ENCODE results near the gene OR51F1.

The OR51F1 gene

DNA sequence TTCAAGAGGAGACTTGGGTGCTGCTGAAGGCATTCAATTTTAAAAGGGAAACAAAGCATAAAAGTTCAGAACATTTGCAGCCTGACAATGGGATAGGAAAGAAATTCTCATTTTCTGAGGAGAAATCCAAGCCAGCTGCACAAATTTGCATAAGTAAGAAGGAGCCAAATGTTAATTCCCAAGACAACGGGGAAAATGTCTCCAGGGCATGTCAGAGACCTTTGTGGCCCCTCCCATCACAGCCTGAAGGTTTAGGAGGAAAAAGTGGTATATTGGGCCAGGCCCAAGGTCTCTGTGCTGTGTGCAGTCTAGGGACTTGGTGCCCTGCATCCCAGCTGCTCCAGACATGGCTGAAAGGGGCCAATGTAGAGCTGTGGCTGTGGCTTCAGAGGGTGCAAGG, 12.7 kb upstream of the OR51F1 start:
- no peak for DNase-seq (ENCODE audit: low read depth)
- H3K4me3 ChIP-seq (ENCODE audit: low read length) = no peak overlapping the region
- TF ChIP-seq, protein P1, sequence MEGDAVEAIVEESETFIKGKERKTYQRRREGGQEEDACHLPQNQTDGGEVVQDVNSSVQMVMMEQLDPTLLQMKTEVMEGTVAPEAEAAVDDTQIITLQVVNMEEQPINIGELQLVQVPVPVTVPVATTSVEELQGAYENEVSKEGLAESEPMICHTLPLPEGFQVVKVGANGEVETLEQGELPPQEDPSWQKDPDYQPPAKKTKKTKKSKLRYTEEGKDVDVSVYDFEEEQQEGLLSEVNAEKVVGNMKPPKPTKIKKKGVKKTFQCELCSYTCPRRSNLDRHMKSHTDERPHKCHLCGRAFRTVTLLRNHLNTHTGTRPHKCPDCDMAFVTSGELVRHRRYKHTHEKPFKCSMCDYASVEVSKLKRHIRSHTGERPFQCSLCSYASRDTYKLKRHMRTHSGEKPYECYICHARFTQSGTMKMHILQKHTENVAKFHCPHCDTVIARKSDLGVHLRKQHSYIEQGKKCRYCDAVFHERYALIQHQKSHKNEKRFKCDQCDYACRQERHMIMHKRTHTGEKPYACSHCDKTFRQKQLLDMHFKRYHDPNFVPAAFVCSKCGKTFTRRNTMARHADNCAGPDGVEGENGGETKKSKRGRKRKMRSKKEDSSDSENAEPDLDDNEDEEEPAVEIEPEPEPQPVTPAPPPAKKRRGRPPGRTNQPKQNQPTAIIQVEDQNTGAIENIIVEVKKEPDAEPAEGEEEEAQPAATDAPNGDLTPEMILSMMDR (IDR thresholded peaks at IDR 0.05; ENCODE audit: insufficient read depth, low read depth, low read length, missing control alignments) = no peak

DNA sequence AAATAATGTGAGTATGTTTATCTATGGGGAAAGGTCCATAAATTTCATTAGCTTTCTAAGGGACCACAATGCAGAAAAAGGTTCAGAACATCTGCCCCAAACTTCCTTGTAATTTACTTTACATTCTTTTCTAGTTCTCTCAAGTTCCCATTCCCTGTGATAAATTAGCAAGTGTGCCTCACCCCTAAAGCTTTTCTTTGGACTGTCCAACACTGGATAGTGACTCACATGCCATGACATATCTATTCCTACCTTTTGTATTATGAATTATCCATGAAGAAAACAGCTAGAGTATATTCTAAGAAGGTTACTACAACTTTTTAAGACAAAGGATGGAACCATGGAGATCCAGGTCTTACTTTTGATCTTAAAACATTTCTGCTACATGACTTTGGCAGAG, 1.6 kb downstream of the OR51F1 start:
- DNase-seq (ENCODE audit: low read depth) = no peak
- TF ChIP-seq, protein P1 (IDR thresholded peaks at IDR 0.05; ENCODE audit: insufficient read depth, low read depth, low read length, missing control alignments) = no peak

DNA sequence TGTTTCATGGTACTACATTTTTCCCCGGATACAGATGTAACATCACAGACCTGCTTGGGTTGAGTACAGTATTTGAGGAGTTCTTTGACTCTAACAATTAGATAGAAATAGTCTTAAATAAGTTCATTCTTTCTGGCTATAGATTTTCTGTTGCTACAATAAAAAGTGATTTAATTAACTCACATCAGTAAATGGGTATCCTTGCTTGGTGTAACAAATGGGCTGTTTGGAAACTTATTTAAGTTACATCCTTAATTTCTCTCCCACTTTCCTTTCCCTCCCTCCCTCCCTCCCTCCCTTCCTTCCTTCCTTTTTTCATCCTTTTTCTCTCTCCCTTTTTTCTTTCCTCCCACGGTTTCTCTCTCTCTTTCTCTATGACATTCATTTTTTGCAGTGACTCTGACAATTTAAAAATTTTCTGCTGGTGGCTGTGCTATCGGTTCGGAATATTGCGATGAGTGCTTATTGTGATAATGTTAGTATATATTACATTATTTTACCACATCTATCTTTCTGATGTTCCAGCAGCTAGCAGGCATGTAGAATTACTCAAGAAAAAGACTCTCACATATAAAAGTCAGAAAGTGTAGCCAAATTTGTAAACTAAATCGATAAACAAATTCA, 3.2 kb downstream of the OR51F1 start:
- TF ChIP-seq, protein P1 (IDR thresholded peaks at IDR 0.05; ENCODE audit: insufficient read depth, low read depth, low read length, missing control alignments) = no peak
- DNase-seq (ENCODE audit: low read depth) = no peak

More for the DNA sequence above, 1.6 kb downstream of the OR51F1 start:
- no peak overlapping the region for H3K4me3 ChIP-seq (ENCODE audit: low read length)

DNA sequence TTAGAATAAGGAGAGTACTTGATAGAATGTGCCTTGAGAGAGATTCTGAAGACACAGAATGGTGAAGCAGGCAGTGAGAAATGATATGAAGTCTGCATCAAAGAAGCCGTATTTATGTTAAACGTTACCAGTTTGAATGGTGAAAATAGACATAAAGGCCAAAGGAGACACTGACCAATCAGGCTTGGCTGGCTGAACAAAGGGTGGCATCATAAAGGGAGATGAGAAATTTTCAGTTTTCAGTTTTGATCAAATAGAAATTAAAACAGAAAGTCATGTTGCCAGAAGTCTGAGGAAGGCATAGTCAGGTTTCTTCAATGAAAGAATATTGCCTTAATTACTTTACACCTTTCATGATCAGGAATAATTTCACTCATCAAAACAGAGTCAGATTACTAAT, 6.6 kb downstream of the OR51F1 start:
- TF ChIP-seq, protein P1 (IDR thresholded peaks at IDR 0.05; ENCODE audit: insufficient read depth, low read depth, low read length, missing control alignments) = no peak
- DNase-seq (ENCODE audit: low read depth) = no peak
- no peak overlapping the region for H3K4me3 ChIP-seq (ENCODE audit: low read length)

More for the DNA sequence above, 3.2 kb downstream of the OR51F1 start:
- no peak overlapping the region for H3K4me3 ChIP-seq (ENCODE audit: low read length)

DNA sequence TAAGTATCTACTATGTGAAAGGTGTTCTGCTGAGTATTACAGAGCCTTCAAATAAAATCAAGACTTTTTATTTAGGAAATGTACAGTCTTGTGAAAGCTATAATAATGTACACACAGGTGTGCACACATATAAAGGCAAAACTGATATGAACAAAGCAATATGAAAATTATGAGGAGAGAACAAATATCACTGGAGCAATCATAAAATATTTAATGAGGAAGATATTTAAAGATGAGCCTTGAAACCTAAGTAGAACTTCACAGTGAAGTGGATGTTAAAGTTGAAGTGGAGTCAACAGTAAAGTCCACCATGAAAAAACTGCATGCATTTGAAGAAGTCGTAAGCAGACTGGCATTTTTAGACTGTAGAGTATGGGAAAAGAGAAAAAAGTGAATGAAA, 18.5 kb downstream of the OR51F1 start:
- TF ChIP-seq, protein P1 (IDR thresholded peaks at IDR 0.05; ENCODE audit: insufficient read depth, low read depth, low read length, missing control alignments) = no peak
- H3K4me3 ChIP-seq (ENCODE audit: low read length) = no peak overlapping the region
- DNase-seq (ENCODE audit: low read depth) = no peak

DNA sequence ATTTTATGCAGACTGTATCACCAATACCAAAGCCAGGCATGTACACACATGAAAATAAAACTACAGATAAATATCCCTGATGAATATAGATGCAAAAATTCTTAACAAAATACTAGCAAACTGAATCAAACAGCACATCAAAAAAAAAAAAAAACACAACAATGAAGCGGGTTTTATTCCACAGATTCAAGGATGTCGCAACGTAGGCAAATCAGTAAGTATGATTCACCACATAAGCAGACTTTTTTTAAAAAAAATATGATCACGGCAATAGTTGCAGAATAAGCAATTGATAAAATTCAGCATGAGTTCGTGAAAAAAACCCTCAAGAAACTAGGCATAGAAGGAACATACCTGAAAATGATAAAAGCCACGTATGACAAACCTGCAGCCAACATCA, 21.3 kb downstream of the OR51F1 start:
- peak; percentile 17 for DNase-seq (ENCODE audit: low read depth)
- TF ChIP-seq, protein P1 (IDR thresholded peaks at IDR 0.05; ENCODE audit: insufficient read depth, low read depth, low read length, missing control alignments) = no peak
- H3K4me3 ChIP-seq (ENCODE audit: low read length) = no peak overlapping the region

DNA sequence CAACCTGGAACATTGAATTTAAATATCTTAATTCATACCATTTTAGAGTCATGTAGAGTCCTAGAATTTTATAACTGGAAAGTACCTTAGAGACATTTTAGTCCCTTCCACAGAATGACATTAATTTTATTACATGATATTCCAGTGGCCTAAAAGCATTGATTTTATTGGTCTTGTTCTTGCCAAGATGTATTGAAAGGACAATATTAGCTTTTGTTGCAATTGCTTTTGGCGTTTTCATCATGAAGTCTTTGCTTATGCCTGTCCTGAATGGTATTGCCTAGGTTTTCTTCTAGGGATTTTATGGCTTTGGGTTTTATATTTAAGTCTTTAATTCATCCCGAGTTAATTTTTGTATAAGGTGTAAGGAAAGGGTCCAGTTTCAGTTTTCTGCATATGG, 29.0 kb downstream of the OR51F1 start:
- TF ChIP-seq, protein P1 (IDR thresholded peaks at IDR 0.05; ENCODE audit: insufficient read depth, low read depth, low read length, missing control alignments) = no peak
- H3K4me3 ChIP-seq (ENCODE audit: low read length) = no peak overlapping the region
- DNase-seq (ENCODE audit: low read depth) = no peak

Measured in epithelial cell of esophagus (primary cell).